ENCODE measurements around the gene SLC28A2. TPM values are rescaled to one million over a fixed set of nuclear protein-coding genes. Genes with fewer than 3 reads are reported as not detected.

The SLC28A2 gene
- total RNA-seq, 1 donor from 2014 or later: not detected

DNA sequence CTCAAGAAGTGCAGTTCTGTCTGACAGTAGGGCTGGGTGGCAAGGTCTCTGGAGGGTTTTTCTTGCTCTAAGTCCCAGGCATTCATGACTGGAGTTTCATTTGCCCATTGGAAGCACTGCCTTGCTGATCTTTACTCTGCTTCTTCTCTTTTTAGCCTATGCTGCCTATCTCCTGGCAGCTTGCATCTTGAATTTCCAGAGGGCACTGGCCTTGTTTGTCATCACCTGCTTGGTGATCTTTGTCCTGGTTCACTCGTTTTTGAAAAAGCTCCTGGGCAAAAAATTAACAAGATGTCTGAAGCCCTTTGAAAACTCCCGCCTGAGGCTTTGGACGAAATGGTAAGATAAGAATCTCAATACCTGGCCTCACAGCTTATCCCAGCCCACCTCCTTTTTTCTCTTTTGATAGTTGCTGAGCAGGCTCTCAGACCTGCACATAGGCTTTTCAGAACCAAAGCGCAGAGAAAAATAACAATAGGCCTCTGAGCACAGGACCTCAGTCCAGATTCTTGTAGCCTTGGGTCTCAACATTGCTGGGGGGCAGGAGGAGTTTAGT is 10.9 kb downstream of the SLC28A2 start:
- no peak for DNase-seq (ENCODE audit: low read depth)
- TF ChIP-seq, protein P1, sequence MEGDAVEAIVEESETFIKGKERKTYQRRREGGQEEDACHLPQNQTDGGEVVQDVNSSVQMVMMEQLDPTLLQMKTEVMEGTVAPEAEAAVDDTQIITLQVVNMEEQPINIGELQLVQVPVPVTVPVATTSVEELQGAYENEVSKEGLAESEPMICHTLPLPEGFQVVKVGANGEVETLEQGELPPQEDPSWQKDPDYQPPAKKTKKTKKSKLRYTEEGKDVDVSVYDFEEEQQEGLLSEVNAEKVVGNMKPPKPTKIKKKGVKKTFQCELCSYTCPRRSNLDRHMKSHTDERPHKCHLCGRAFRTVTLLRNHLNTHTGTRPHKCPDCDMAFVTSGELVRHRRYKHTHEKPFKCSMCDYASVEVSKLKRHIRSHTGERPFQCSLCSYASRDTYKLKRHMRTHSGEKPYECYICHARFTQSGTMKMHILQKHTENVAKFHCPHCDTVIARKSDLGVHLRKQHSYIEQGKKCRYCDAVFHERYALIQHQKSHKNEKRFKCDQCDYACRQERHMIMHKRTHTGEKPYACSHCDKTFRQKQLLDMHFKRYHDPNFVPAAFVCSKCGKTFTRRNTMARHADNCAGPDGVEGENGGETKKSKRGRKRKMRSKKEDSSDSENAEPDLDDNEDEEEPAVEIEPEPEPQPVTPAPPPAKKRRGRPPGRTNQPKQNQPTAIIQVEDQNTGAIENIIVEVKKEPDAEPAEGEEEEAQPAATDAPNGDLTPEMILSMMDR (conservative IDR thresholded peaks at IDR 0.05; ENCODE audit: low read depth, low read length): no peak
- no peak overlapping the region for H3K4me3 ChIP-seq (ENCODE audit: low read depth, low read length)

DNA sequence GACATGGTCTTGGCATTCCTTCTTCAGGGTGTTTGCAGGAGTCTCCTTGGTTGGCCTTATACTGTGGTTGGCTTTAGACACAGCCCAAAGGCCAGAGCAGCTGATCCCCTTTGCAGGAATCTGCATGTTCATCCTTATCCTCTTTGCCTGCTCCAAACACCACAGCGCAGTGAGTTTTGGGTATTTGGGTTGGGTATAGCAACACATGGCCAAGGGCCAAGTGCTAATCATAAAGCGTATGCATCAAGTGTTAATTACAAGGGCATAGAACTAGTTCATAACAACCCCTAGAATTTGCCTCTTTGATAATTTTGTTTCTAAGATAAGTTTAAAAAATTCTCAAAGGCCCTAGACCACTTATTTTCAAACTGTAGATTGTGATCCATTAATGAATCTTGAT is 11.8 kb downstream of the SLC28A2 start:
- TF ChIP-seq, protein P1 (conservative IDR thresholded peaks at IDR 0.05; ENCODE audit: low read depth, low read length): no peak
- DNase-seq (ENCODE audit: low read depth): no peak
- H3K4me3 ChIP-seq (ENCODE audit: low read depth, low read length): no peak overlapping the region

DNA sequence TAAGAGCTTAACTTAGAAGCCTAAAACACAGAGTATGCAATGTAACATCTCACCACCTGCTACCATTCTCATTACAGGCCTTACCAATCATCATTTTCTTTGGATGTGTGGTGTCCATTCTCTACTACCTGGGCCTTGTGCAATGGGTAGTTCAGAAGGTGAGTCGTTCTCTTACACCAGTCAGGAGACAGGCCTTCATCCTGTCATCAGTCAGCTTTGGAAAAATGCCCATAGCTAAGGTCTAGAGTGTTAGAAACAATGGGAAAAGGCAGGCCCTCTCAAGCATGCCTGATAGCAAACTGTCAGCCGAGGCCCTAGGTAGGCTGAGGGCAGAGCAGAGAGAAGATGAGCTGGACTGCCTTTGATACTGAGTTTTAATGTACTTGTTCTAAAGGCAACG is 13.5 kb downstream of the SLC28A2 start:
- no peak overlapping the region for H3K4me3 ChIP-seq (ENCODE audit: low read depth, low read length)
- TF ChIP-seq, protein P1 (conservative IDR thresholded peaks at IDR 0.05; ENCODE audit: low read depth, low read length): no peak
- DNase-seq (ENCODE audit: low read depth): peak; percentile 56

DNA sequence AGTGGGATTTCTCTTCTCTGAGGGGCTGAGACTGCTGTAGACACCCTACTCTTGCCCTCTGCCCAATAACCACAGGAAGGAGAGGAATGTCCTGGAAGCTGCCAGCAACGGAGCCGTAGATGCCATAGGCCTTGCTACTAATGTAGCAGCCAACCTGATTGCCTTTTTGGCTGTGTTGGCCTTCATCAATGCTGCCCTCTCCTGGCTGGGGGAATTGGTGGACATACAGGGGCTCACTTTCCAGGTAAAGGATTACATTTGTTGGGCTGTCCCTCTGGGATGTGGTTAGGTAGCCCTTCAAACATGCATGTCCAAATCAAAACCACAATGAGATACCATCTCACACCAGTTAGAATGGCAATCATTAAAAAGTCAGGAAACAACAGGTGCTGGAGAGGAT is 16.1 kb downstream of the SLC28A2 start:
- DNase-seq (ENCODE audit: low read depth): no peak

DNA sequence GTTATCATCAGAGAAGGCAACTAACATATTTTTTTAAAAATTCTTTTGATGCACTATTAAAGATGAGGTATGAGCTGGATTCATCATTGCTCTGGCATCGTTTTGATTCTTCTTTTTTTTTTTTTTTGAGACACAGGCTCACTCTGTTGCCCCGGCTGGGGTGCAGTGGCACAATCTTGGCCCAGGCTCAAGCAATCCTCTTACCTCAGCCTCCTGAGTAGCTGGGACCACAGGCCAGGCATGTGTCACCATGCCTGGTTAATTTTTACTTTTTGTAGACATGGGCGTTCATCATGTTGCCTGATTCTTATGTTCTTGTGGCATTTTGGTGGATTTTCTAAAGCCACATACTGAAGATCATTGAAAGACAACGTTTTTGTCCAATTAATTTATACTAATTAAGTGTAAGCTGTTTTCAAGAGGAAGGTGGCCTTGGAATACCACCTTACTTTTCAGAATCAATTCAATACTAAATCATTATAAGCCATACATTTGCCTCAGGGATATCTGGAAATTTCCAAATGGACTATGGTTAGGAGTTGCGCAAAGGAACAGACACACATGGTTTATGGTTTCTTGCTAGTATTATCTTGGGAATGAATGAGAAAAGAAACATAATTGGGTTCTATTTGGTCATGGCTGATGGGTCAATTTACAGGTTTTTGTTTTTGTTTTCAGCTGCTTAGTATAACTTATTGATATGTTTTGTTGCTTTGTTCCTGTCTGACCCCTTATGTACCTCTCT is 22.8 kb downstream of the SLC28A2 start:
- H3K4me3 ChIP-seq (ENCODE audit: low read depth, low read length): no peak overlapping the region
- TF ChIP-seq, protein P1 (conservative IDR thresholded peaks at IDR 0.05; ENCODE audit: low read depth, low read length): no peak
- DNase-seq (ENCODE audit: low read depth): no peak

More for the DNA sequence above, 16.1 kb downstream of the SLC28A2 start:
- H3K4me3 ChIP-seq (ENCODE audit: low read depth, low read length): no peak overlapping the region
- TF ChIP-seq, protein P1 (conservative IDR thresholded peaks at IDR 0.05; ENCODE audit: low read depth, low read length): peak; percentile 36

DNA sequence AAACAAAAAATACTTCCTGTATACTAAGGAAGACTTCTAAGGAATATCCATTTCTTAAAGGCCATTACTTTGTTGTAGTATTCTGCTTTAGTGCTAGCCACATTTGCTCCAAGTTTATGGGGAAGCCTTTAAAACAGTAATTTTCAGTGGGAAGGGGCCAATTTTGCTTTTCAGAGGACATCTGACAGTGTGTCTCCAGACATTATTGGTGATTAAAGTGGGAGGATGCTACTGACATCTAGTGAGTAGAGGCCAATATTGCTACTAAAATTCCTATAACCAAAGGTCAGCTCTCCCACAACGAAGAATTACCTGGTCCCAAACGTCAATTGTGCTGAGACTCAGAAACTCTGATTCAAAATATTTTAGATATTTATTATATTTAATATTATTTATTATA is 24.8 kb downstream of the SLC28A2 start:
- no peak for DNase-seq (ENCODE audit: low read depth)
- no peak overlapping the region for H3K4me3 ChIP-seq (ENCODE audit: low read depth, low read length)
- TF ChIP-seq, protein P1 (conservative IDR thresholded peaks at IDR 0.05; ENCODE audit: low read depth, low read length): peak; percentile 59
